Karpas-422 (cell line): ENCODE data around the gene CACNA2D3. TPM values are rescaled to one million over a fixed set of nuclear protein-coding genes. Genes with fewer than 3 reads are reported as not detected.

ENCODE experiments used
- DNase-seq: peaks from one replicate; pipeline ENCODE4 v3.0.0-alpha.2; 2015
- H2AFZ ChIP-seq: fragments of 200-600 bp; sonication (generic); 2 replicates; pipeline ENCODE4 v1.6.1; 2014; ENCODE audit warnings: antibody characterized with exemption, low read length, mixed read lengths
- H3K27ac ChIP-seq: fragments of 200-600 bp; sonication (generic); 2 replicates; pipeline ENCODE4 v1.5.1; 2014; ENCODE audit warnings: mild to moderate bottlenecking, low read length, moderate library complexity
- H3K27me3 ChIP-seq: fragments of 200-600 bp; sonication (generic); 2 replicates; pipeline ENCODE4 v1.6.1; 2014; ENCODE audit warnings: low read length, mixed read lengths
- H3K36me3 ChIP-seq: fragments of 200-600 bp; sonication (generic); 2 replicates; pipeline ENCODE4 v1.6.1; 2014; ENCODE audit warnings: low read length, mixed read lengths; ENCODE audit not compliant: insufficient read depth
- H3K4me1 ChIP-seq: fragments of 200-600 bp; sonication (generic); 2 replicates; pipeline ENCODE4 v1.6.1; 2014; ENCODE audit warnings: mild to moderate bottlenecking, low read length, mixed read lengths
- H3K4me2 ChIP-seq: fragments of 200-600 bp; sonication (generic); 2 replicates; pipeline ENCODE4 v1.6.1; 2014; ENCODE audit warnings: low read length, low read depth, mild to moderate bottlenecking; ENCODE audit not compliant: poor library complexity, severe bottlenecking
- H3K4me3 ChIP-seq: fragments of 200-600 bp; sonication (generic); 2 replicates; pipeline ENCODE4 v1.5.1; 2014; ENCODE audit warnings: mild to moderate bottlenecking, antibody characterized with exemption, low read length, mixed read lengths
- H3K79me2 ChIP-seq: fragments of 200-600 bp; sonication (generic); 2 replicates; pipeline ENCODE4 v1.6.1; 2014; ENCODE audit warnings: mild to moderate bottlenecking, low read length, mixed read lengths
- H3K9ac ChIP-seq: fragments of 200-600 bp; sonication (generic); 2 replicates; pipeline ENCODE4 v1.6.0; 2014; ENCODE audit warnings: low read length
- H3K9me2 ChIP-seq: fragments of 200-600 bp; sonication (generic), shearing (Covaris generic); replicated peaks from 2 replicates; pipeline ENCODE4 v1.6.0; 2014; ENCODE audit warnings: mild to moderate bottlenecking, low read length, moderate library complexity; ENCODE audit not compliant: insufficient read depth
- H3K9me3 ChIP-seq: fragments of 300-700, 200-600 bp; sonication (generic); 2 replicates; pipeline ENCODE4 v1.6.1; 2014; ENCODE audit warnings: low read length, mixed read lengths
- H4K20me1 ChIP-seq: fragments of 200-600 bp; sonication (generic); 2 replicates; pipeline ENCODE4 v1.6.1; 2014; ENCODE audit warnings: mild to moderate bottlenecking, antibody characterized with exemption, low read length, low read depth; ENCODE audit not compliant: insufficient read depth
- total RNA-seq: library from RNA; depleted of rRNA; stranded (reverse); fragments of >200 nt; shearing (Covaris generic); gene quantifications from 2 replicates; pipeline ENCODE4 v1.2.3, GENCODE V29; 2014; ENCODE audit warnings: low replicate concordance

The CACNA2D3 gene
- total RNA-seq, 1 experiment from 2014 or later = not detected

GRCh38 chr3:55012091-55012490, 889.7 kb downstream of the CACNA2D3 start:
- H3K79me2 ChIP-seq = no peaks in the 10 kb centered on the region
- no peaks in the 10 kb centered on the region for H3K36me3 ChIP-seq
- no peaks in the 10 kb centered on the region for H4K20me1 ChIP-seq
- H3K9me3 ChIP-seq = no peaks in the 10 kb centered on the region
- H3K27me3 ChIP-seq = no peaks in the 10 kb centered on the region
- H2AFZ ChIP-seq = no peak overlapping the region
- peaks cover 7% of the 10 kb centered on the region for H3K4me1 ChIP-seq
- H3K4me3 ChIP-seq = no peak overlapping the region
- H3K9me2 ChIP-seq = no peaks in the 10 kb centered on the region
- H3K4me2 ChIP-seq = no peak overlapping the region
- H3K9ac ChIP-seq = no peak overlapping the region
- H3K27ac ChIP-seq = no peak overlapping the region
- no peak for DNase-seq

DNA sequence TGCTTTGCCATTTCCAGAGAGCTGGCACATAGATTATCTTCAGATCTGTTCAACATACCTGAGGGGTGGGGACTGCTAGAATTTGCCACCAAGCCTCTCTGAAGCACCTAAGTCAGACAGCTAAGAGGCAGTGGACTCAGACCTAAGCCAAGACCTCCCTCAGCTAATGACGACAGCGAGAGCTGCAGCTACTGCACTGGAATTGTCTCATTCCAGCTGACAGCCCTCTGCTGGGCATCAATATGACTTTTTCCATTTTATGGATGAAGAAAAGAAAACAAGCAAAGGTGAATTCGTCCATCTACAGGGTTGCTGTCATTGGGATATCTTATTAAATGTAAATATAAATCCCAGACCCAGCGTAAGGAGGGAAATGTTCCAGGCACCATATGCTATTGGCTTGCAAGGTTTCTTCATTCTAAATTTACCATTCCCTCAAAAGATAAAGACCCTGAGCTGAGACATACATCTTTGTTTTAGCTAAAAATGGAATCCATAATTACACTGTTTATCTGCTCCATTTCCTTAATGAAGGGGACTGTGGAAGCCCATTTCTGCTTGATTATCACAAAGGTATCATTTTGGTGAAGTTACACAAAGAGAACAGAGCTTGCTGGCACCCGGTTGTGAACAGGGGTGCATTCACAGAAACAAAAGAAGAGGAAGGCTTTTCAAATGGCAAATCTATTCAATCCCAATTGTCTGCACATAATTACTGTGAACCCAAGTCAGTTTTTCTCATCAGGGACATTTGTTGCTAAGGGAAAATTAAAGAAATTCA, 891.0 kb downstream of the CACNA2D3 start:
- no peaks in the 10 kb centered on the region for H3K9me2 ChIP-seq
- H3K4me1 ChIP-seq = no peaks in the 10 kb centered on the region
- no peaks in the 10 kb centered on the region for H3K36me3 ChIP-seq
- no peaks in the 10 kb centered on the region for H4K20me1 ChIP-seq
- H3K9me3 ChIP-seq = no peaks in the 10 kb centered on the region
- no peak overlapping the region for H3K9ac ChIP-seq
- H3K4me3 ChIP-seq = no peak overlapping the region
- H3K79me2 ChIP-seq = no peaks in the 10 kb centered on the region
- DNase-seq = no peak
- H3K4me2 ChIP-seq = no peak overlapping the region
- no peak overlapping the region for H3K27ac ChIP-seq
- H2AFZ ChIP-seq = no peak overlapping the region
- H3K27me3 ChIP-seq = no peaks in the 10 kb centered on the region

- no peak for DNase-seq
- H3K9me2 ChIP-seq = no peaks in the 10 kb centered on the region
- H3K27ac ChIP-seq = no peak overlapping the region
- no peak overlapping the region for H3K4me3 ChIP-seq
- H3K27me3 ChIP-seq = no peaks in the 10 kb centered on the region
- no peaks in the 10 kb centered on the region for H4K20me1 ChIP-seq
- no peaks in the 10 kb centered on the region for H3K4me1 ChIP-seq
- no peak overlapping the region for H2AFZ ChIP-seq
- H3K36me3 ChIP-seq = no peaks in the 10 kb centered on the region
- H3K9me3 ChIP-seq = no peaks in the 10 kb centered on the region
- H3K9ac ChIP-seq = no peak overlapping the region
- no peak overlapping the region for H3K4me2 ChIP-seq
- no peaks in the 10 kb centered on the region for H3K79me2 ChIP-seq
Measured at GRCh38 chr3:55014081-55014480, 891.7 kb downstream of the CACNA2D3 start.

DNA sequence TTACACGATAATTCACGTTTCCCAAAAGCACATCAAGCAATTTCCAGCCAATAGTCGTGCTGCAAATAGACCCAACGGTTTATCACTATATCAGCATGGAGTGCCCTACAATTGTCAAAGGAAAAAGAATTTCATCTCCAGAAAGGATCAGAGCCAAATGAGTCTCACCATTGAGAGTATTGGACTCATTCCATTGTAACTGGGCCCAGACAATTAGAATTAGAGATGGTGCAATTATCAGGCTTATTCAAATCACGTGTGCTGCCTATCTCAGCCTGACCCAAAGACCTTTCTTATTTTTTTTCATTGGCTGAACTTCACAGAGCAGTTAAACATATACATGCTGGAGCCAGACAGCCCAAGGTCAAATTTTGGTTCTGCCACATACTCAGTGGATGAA, 892.6 kb downstream of the CACNA2D3 start:
- Histone ChIP-seq H3K4me3 (no peak overlapping the region), H3K79me2 (no peaks in the 10 kb centered on the region), H3K9me3 (no peaks in the 10 kb centered on the region), H4K20me1 (no peaks in the 10 kb centered on the region), H3K27me3 (no peaks in the 10 kb centered on the region), H3K9ac (no peak overlapping the region), H3K4me2 (no peak overlapping the region), H2AFZ (no peak overlapping the region), H3K9me2 (no peaks in the 10 kb centered on the region), H3K27ac (no peak overlapping the region), H3K4me1 (no peaks in the 10 kb centered on the region), H3K36me3 (no peaks in the 10 kb centered on the region)
- no peak for DNase-seq

- Histone ChIP-seq H2AFZ (no peak overlapping the region), H3K27me3 (no peaks in the 10 kb centered on the region), H3K27ac (no peak overlapping the region), H3K4me3 (no peak overlapping the region), H3K9ac (no peak overlapping the region), H3K9me3 (no peaks in the 10 kb centered on the region), H3K9me2 (no peaks in the 10 kb centered on the region), H4K20me1 (no peaks in the 10 kb centered on the region), H3K79me2 (no peaks in the 10 kb centered on the region), H3K4me2 (no peak overlapping the region), H3K36me3 (no peaks in the 10 kb centered on the region), H3K4me1 (no peaks in the 10 kb centered on the region)
- DNase-seq = no peak
Measured at GRCh38 chr3:55017876-55018275, 895.5 kb downstream of the CACNA2D3 start.

DNA sequence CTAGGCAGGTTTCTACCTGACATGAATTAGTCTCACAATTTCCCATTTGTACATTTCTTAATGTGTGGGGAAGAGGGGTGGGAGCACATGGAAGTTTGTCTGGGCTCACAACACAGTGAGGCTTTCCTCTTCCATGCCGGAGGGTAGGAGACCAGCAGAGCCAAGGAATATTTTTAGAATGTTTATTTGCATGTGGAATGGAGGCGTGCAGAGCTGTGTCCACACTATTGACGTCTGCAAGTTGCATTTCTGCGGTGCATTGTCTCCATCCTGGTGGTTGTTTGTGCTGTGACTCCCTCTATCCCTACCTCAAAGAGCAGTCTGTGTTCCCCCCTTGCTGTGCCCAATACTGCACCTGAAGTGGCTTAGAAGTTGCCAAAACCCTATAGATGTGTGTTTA, 908.6 kb downstream of the CACNA2D3 start:
- no peak overlapping the region for H3K9ac ChIP-seq
- H3K36me3 ChIP-seq = no peaks in the 10 kb centered on the region
- H4K20me1 ChIP-seq = no peaks in the 10 kb centered on the region
- no peak overlapping the region for H3K4me2 ChIP-seq
- no peak overlapping the region for H3K4me3 ChIP-seq
- H3K27ac ChIP-seq = no peak overlapping the region
- no peaks in the 10 kb centered on the region for H3K27me3 ChIP-seq
- no peaks in the 10 kb centered on the region for H3K9me3 ChIP-seq
- no peaks in the 10 kb centered on the region for H3K9me2 ChIP-seq
- DNase-seq = no peak
- no peaks in the 10 kb centered on the region for H3K79me2 ChIP-seq
- no peaks in the 10 kb centered on the region for H3K4me1 ChIP-seq
- no peak overlapping the region for H2AFZ ChIP-seq

- Histone ChIP-seq H3K79me2 (no peaks in the 10 kb centered on the region), H3K36me3 (no peaks in the 10 kb centered on the region), H3K4me3 (no peak overlapping the region), H2AFZ (no peak overlapping the region), H3K27ac (no peak overlapping the region), H3K4me1 (no peaks in the 10 kb centered on the region), H3K9ac (no peak overlapping the region), H3K27me3 (no peaks in the 10 kb centered on the region), H3K9me2 (no peaks in the 10 kb centered on the region), H4K20me1 (no peaks in the 10 kb centered on the region), H3K4me2 (no peak overlapping the region), H3K9me3 (no peaks in the 10 kb centered on the region)
- no peak for DNase-seq
Measured at GRCh38 chr3:55036883-55037577, 914.7 kb downstream of the CACNA2D3 start.

- Histone ChIP-seq H3K27ac (no peak overlapping the region), H3K9ac (no peak overlapping the region), H3K9me3 (no peaks in the 10 kb centered on the region), H3K4me1 (no peaks in the 10 kb centered on the region), H3K9me2 (no peaks in the 10 kb centered on the region), H3K4me3 (no peak overlapping the region), H2AFZ (no peak overlapping the region), H3K36me3 (no peaks in the 10 kb centered on the region), H3K27me3 (no peaks in the 10 kb centered on the region), H3K79me2 (no peaks in the 10 kb centered on the region), H3K4me2 (no peak overlapping the region), H4K20me1 (no peaks in the 10 kb centered on the region)
- no peak for DNase-seq
Measured at GRCh38 chr3:55042591-55042990, 920.2 kb downstream of the CACNA2D3 start.
